Nephron (organoid): ENCODE results near the gene CYP3A7.
A peak's percentile ranks its signal among the peaks of the same experiment; 100 is the strongest.

Experiments
- H3K27ac Mint-ChIP-seq, 3 experiments: 2 replicates each; pipeline ENCODE4 v1.8.0; 2020; ENCODE audit warnings: mixed read lengths in 3 of 3, mild to moderate bottlenecking in 2 of 3, moderate library complexity in 1 of 3
- H3K27me3 Mint-ChIP-seq: 2 replicates; pipeline ENCODE4 v1.8.0; 2021; ENCODE audit warnings: low read depth, mild to moderate bottlenecking, moderate library complexity, mixed read lengths
- H3K36me3 Mint-ChIP-seq: 2 replicates; pipeline ENCODE4 v1.8.0; 2020; ENCODE audit warnings: low read depth, mixed read lengths
- H3K4me1 Mint-ChIP-seq: 2 replicates; pipeline ENCODE4 v1.8.0; 2020; ENCODE audit warnings: mixed read lengths
- H3K4me3 Mint-ChIP-seq, 3 experiments: 2 replicates each; pipeline ENCODE4 v1.8.0; 2020; ENCODE audit warnings: mild to moderate bottlenecking in 3 of 3, mixed read lengths in 3 of 3, moderate library complexity in 2 of 3
- H3K9me3 Mint-ChIP-seq: 2 replicates; pipeline ENCODE4 v1.8.0; 2020; ENCODE audit warnings: mixed read lengths
- CTCF ChIP-seq, 3 experiments: fragments of 200-600 bp; sonication (generic); IDR thresholded peaks; one replicate each; pipeline ENCODE4 v1.5.0; 2021; ENCODE audit warnings: antibody characterized with exemption in 3 of 3; ENCODE audit not compliant: unreplicated experiment in 3 of 3

Gene CYP3A7

DNA sequence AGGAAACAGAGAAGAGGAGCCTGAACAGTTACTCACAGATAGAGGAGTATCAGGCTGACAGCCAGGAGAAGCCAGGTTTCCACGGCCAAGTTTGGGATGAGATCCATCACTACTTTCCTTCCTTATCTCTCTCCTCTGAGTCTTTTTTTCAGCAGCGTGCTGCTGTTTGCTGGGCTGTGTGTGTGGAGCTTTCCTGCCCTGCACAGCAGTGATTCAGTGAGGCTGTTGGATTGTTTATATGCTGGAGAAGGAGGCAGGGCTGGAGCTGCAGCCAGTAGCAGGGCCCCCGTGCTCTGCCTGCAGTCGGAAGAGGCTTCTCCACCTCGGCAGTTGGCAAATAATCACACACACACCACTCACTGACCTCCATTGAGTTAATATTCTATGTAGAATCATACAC is at the start of gene CYP3A7:
Gene CYP3A7 (minus strand): TSS at position 210 of the 400 bp plus-strand sequence. CDS start 103 bp downstream, at position 107.
- no peak for TF ChIP-seq CTCF (IDR thresholded peaks at IDR 0.05; ENCODE audit: unreplicated experiment in 3 of 3)
- H3K4me1 Mint-ChIP-seq, result peaks cover 17% of the 10 kb centered on the region
- no peaks in the 10 kb centered on the region for H3K27me3 Mint-ChIP-seq
- H3K36me3 Mint-ChIP-seq, result no peaks in the 10 kb centered on the region
- H3K9me3 Mint-ChIP-seq, result no peaks in the 10 kb centered on the region
- peak within 1 kb of the TSS in 1 of 3 experiments; percentile 40 for H3K27ac Mint-ChIP-seq
- no peak within 1 kb of the TSS for H3K4me3 Mint-ChIP-seq

DNA sequence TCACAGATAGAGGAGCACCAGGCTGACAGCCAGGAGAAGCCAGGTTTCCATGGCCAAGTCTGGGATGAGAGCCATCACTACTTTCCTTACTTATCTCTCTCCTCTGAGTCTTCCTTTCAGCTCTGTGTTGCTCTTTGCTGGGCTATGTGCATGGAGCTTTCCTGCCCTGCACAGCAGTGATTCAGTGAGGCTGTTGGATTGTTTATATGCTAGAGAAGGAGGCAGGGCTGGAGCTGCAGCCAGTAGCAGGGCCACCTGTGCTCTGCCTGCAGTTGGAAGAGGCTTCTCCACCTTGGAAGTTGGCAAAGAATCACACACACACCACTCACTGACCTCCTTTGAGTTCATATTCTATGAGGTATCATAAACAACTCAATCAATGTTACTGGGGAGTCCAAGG is 49.0 kb upstream of the CYP3A7 start, which contains the start of gene CYP3A4:
Gene CYP3A4 (minus strand): TSS at position 178 of the 400 bp plus-strand sequence. CDS start 103 bp downstream, at position 75.
- Mint-ChIP-seq H3K36me3 (no peaks in the 10 kb centered on the region), H3K4me1 (peaks cover 5% of the 10 kb centered on the region), H3K27ac (no peak within 1 kb of the TSS), H3K27me3 (peaks cover 17% of the 10 kb centered on the region), H3K9me3 (no peaks in the 10 kb centered on the region), H3K4me3 (no peak within 1 kb of the TSS)
- no peak for TF ChIP-seq CTCF (IDR thresholded peaks at IDR 0.05; ENCODE audit: unreplicated experiment in 3 of 3)

GRCh38 chr7:99782012-99782953 is 47.3 kb upstream of the CYP3A7 start:
- TF ChIP-seq CTCF (IDR thresholded peaks at IDR 0.05; ENCODE audit: unreplicated experiment in 3 of 3), result no peak
- H3K4me1 Mint-ChIP-seq, result peaks cover 5% of the 10 kb centered on the region
- no peak overlapping the region for H3K4me3 Mint-ChIP-seq
- H3K27me3 Mint-ChIP-seq, result peaks cover 16% of the 10 kb centered on the region
- H3K9me3 Mint-ChIP-seq, result no peaks in the 10 kb centered on the region
- H3K27ac Mint-ChIP-seq, result no peak overlapping the region
- H3K36me3 Mint-ChIP-seq, result no peaks in the 10 kb centered on the region

GRCh38 chr7:99780588-99780987 is 45.6 kb upstream of the CYP3A7 start:
- H3K36me3 Mint-ChIP-seq, result no peaks in the 10 kb centered on the region
- peaks cover 5% of the 10 kb centered on the region for H3K4me1 Mint-ChIP-seq
- H3K9me3 Mint-ChIP-seq, result no peaks in the 10 kb centered on the region
- H3K4me3 Mint-ChIP-seq, result no peak overlapping the region
- peaks cover 13% of the 10 kb centered on the region for H3K27me3 Mint-ChIP-seq
- no peak overlapping the region for H3K27ac Mint-ChIP-seq
- TF ChIP-seq CTCF (IDR thresholded peaks at IDR 0.05; ENCODE audit: unreplicated experiment in 3 of 3), result no peak

GRCh38 chr7:99779949-99780348 is 45.0 kb upstream of the CYP3A7 start:
- Mint-ChIP-seq H3K36me3 (no peaks in the 10 kb centered on the region), H3K9me3 (peaks cover under 1% of the 10 kb centered on the region), H3K4me3 (no peak overlapping the region), H3K4me1 (peaks cover 5% of the 10 kb centered on the region), H3K27ac (no peak overlapping the region), H3K27me3 (peaks cover 13% of the 10 kb centered on the region)
- no peak for TF ChIP-seq CTCF (IDR thresholded peaks at IDR 0.05; ENCODE audit: unreplicated experiment in 3 of 3)
